ENCODE results near the gene MYO1E. TPM values are rescaled to one million over a fixed set of nuclear protein-coding genes. Genes with fewer than 3 reads are reported as not detected.

The MYO1E gene
- total RNA-seq, 4 donors from 2014 or later = 49.7 to 76.1 (median 65.6) TPM

- peak; percentile 98 for TF ChIP-seq POLR2AphosphoS5 (IDR thresholded peaks at IDR 0.05)
- TF ChIP-seq, protein P1, sequence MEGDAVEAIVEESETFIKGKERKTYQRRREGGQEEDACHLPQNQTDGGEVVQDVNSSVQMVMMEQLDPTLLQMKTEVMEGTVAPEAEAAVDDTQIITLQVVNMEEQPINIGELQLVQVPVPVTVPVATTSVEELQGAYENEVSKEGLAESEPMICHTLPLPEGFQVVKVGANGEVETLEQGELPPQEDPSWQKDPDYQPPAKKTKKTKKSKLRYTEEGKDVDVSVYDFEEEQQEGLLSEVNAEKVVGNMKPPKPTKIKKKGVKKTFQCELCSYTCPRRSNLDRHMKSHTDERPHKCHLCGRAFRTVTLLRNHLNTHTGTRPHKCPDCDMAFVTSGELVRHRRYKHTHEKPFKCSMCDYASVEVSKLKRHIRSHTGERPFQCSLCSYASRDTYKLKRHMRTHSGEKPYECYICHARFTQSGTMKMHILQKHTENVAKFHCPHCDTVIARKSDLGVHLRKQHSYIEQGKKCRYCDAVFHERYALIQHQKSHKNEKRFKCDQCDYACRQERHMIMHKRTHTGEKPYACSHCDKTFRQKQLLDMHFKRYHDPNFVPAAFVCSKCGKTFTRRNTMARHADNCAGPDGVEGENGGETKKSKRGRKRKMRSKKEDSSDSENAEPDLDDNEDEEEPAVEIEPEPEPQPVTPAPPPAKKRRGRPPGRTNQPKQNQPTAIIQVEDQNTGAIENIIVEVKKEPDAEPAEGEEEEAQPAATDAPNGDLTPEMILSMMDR (IDR thresholded peaks at IDR 0.05) = no peak
- TF ChIP-seq POLR2A (IDR thresholded peaks at IDR 0.05) = no peak
- TF ChIP-seq EP300 (IDR thresholded peaks at IDR 0.05) = no peak
- peaks cover 11 to 47% (median 18%) of the 10 kb centered on the region in 3 donors for H3K4me1 ChIP-seq
- H3K4me3 ChIP-seq = no peak overlapping the region
- no peaks in the 10 kb centered on the region for H3K27me3 ChIP-seq
- 29 to 40% methylated on average over 4 to 6 of the region's 6 CpGs for WGBS, 2 donors (ENCODE audit: low coverage in 1 of 2)
- H3K36me3 ChIP-seq = no peaks in the 10 kb centered on the region
- peak; percentile 88 for ATAC-seq
- no peaks in the 10 kb centered on the region for H3K9me3 ChIP-seq
- peak overlapping the region in 3 of 4 donors; percentile 50 to 76 (median 52) for H3K27ac ChIP-seq
Observed at GRCh38 chr15:59313641-59314332, 58.9 kb downstream of the MYO1E start.

DNA sequence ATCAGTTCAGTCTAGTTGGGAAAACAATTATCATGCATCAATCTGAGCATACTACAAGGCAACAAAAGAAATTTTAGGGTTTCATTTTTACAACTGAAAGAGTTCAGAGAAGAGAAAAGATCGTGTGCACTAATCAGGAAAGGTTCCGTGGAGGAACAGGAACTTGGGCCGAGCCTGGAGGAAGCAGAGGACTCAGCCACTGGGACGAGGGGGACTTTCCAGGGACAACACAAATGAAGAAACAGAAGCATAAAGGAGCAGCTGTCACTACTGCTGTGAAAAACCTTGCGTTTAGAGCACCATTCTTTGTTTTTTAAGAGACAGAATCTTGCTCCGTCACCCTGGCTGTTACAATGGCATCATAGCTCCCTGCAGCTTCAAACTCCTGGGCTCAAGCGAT lies 60.5 kb downstream of the MYO1E start:
- no peaks in the 10 kb centered on the region for H3K27me3 ChIP-seq
- WGBS, 2 donors (ENCODE audit: low coverage in 1 of 2) = 65 to 67% methylated on average over 4 to 7 of the region's 7 CpGs
- peaks cover 11 to 48% (median 18%) of the 10 kb centered on the region in 3 donors for H3K4me1 ChIP-seq
- no peaks in the 10 kb centered on the region for H3K9me3 ChIP-seq
- peak overlapping the region in 1 of 4 donors; percentile 21 for H3K27ac ChIP-seq
- H3K36me3 ChIP-seq = no peaks in the 10 kb centered on the region
- no peak overlapping the region for H3K4me3 ChIP-seq
- ATAC-seq = no peak
- TF ChIP-seq, protein P1 (IDR thresholded peaks at IDR 0.05) = no peak
- TF ChIP-seq POLR2A (IDR thresholded peaks at IDR 0.05) = no peak
- no peak for TF ChIP-seq POLR2AphosphoS5 (IDR thresholded peaks at IDR 0.05)
- TF ChIP-seq EP300 (IDR thresholded peaks at IDR 0.05) = no peak

DNA sequence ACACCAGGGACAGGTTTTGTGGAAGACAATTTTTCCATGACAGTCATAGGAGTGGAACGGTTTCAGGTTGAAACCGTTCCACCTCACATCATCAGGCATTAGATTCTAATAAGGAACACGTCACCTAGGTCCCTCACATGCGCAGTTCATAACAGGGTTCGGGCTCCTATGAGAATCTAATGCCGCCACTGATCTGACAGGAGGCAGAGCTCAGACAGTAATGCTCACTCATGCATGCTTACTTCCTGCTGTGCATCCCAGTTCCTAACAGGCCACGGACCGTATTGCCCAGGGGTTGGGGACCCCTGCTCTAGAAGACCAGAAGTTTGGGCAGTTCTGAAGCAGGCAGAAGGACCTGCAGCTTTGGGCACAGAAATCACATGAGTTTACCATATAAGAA lies 61.5 kb downstream of the MYO1E start:
- H3K4me1 ChIP-seq = peaks cover 11 to 52% (median 26%) of the 10 kb centered on the region in 3 donors
- TF ChIP-seq POLR2A (IDR thresholded peaks at IDR 0.05) = no peak
- TF ChIP-seq, protein P1 (IDR thresholded peaks at IDR 0.05) = no peak
- no peak for TF ChIP-seq EP300 (IDR thresholded peaks at IDR 0.05)
- TF ChIP-seq POLR2AphosphoS5 (IDR thresholded peaks at IDR 0.05) = no peak
- WGBS, 2 donors (ENCODE audit: low coverage in 1 of 2) = 90 to 100% methylated on average over 2 of the region's 8 CpGs

GRCh38 chr15:59309405-59309804 lies 63.3 kb downstream of the MYO1E start:
- peaks cover 9 to 43% (median 26%) of the 10 kb centered on the region in 3 donors for H3K4me1 ChIP-seq
- no peaks in the 10 kb centered on the region for H3K9me3 ChIP-seq
- H3K36me3 ChIP-seq = no peaks in the 10 kb centered on the region
- no peak for ATAC-seq
- TF ChIP-seq, protein P1 (IDR thresholded peaks at IDR 0.05) = no peak
- no peak for TF ChIP-seq POLR2AphosphoS5 (IDR thresholded peaks at IDR 0.05)
- no peak for TF ChIP-seq EP300 (IDR thresholded peaks at IDR 0.05)
- TF ChIP-seq POLR2A (IDR thresholded peaks at IDR 0.05) = no peak
- H3K27me3 ChIP-seq = no peaks in the 10 kb centered on the region
- no peak overlapping the region for H3K27ac ChIP-seq
- no peak overlapping the region for H3K4me3 ChIP-seq
- 71 to 94% methylated on average over 5 of the region's 5 CpGs for WGBS, 2 donors (ENCODE audit: low coverage in 1 of 2)

More for the DNA sequence above, 61.5 kb downstream of the MYO1E start:
- Histone ChIP-seq H3K4me3 (no peak overlapping the region), H3K27ac (no peak overlapping the region), H3K9me3 (no peaks in the 10 kb centered on the region), H3K36me3 (no peaks in the 10 kb centered on the region), H3K27me3 (no peaks in the 10 kb centered on the region)
- ATAC-seq = no peak

DNA sequence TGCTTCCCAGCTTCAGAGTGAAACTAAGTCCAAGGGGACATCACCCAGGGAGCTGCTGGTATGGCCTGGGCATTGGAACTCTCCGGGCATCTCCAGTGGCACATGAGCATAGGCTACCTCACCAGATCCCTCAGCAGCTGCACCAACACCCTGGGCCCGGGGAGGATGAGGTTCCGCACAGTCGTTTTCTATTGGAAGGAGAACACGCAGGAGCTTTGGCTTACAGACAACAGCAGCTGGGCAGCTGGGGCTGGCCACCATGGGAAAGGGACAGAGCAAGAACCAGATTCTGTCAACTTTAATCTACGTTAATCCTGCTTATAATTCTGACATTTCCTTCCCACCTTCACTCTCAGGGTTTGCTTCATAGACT lies 65.5 kb downstream of the MYO1E start:
- no peaks in the 10 kb centered on the region for H3K27me3 ChIP-seq
- peaks cover 0 to 30% (median 10%) of the 10 kb centered on the region in 3 donors for H3K4me1 ChIP-seq
- TF ChIP-seq EP300 (IDR thresholded peaks at IDR 0.05) (no peak), POLR2AphosphoS5 (IDR thresholded peaks at IDR 0.05) (no peak), POLR2A (IDR thresholded peaks at IDR 0.05) (no peak)
- TF ChIP-seq, protein P1 (IDR thresholded peaks at IDR 0.05) = no peak
- WGBS, 2 donors (ENCODE audit: low coverage in 1 of 2) = 94% methylated on average over 4 of the region's 6 CpGs; no CpG with 5 or more reads in 1 of the 2 donors
- no peaks in the 10 kb centered on the region for H3K36me3 ChIP-seq
- H3K4me3 ChIP-seq = no peak overlapping the region
- no peaks in the 10 kb centered on the region for H3K9me3 ChIP-seq
- no peak for ATAC-seq
- H3K27ac ChIP-seq = no peak overlapping the region

All from gastroesophageal sphincter (tissue), 4 donors.